HepG2 (cell line): ENCODE data around the gene GMPR.

Source experiments
- CREM ChIP-seq, 2 experiments: sonication (generic) in 1 of 2; formaldehyde crosslinking in 1 of 2; IDR thresholded peaks; 2 replicates each; pipeline versions ENCODE4 v1.4.0 to v1.6.1; 2016 to 2020; ENCODE audit warnings: antibody characterized with exemption in 1 of 2, mild to moderate bottlenecking in 1 of 2, missing genetic modification reagents in 1 of 2
- POLR2A ChIP-seq, 2 experiments: IDR thresholded peaks; 2 replicates each; pipeline ENCODE4 v1.6.1; 2011; ENCODE audit warnings: low read depth in 2 of 2, low read length in 2 of 2, mild to moderate bottlenecking in 1 of 2, moderate library complexity in 1 of 2; ENCODE audit not compliant: insufficient read depth in 1 of 2
- U2AF1 ChIP-seq: fragments of 200-400 bp; formaldehyde crosslinking; optimal IDR thresholded peaks from 2 replicates; pipeline ENCODE3; 2017; ENCODE audit warnings: mild to moderate bottlenecking, low read depth, low read length
- TF ChIP-seq, protein P1 (sequence below): sonication (generic); formaldehyde crosslinking; IDR thresholded peaks from 2 replicates; pipeline ENCODE4 v1.5.0; 2020; ENCODE audit warnings: mild to moderate bottlenecking, missing genetic modification reagents, moderate library complexity

GRCh38 chr6:16264785-16265184, 26.4 kb downstream of the GMPR start:
- TF ChIP-seq POLR2A (IDR thresholded peaks at IDR 0.05; ENCODE audit: insufficient read depth in 1 of 2, low read depth in 2 of 2, low read length in 2 of 2) (no peak), U2AF1 (no peak), CREM (IDR thresholded peaks at IDR 0.05) (no peak), CREM (CRISPR knock-in tag; IDR thresholded peaks at IDR 0.05) (no peak)
- TF ChIP-seq, protein P1, sequence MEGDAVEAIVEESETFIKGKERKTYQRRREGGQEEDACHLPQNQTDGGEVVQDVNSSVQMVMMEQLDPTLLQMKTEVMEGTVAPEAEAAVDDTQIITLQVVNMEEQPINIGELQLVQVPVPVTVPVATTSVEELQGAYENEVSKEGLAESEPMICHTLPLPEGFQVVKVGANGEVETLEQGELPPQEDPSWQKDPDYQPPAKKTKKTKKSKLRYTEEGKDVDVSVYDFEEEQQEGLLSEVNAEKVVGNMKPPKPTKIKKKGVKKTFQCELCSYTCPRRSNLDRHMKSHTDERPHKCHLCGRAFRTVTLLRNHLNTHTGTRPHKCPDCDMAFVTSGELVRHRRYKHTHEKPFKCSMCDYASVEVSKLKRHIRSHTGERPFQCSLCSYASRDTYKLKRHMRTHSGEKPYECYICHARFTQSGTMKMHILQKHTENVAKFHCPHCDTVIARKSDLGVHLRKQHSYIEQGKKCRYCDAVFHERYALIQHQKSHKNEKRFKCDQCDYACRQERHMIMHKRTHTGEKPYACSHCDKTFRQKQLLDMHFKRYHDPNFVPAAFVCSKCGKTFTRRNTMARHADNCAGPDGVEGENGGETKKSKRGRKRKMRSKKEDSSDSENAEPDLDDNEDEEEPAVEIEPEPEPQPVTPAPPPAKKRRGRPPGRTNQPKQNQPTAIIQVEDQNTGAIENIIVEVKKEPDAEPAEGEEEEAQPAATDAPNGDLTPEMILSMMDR (CRISPR knock-in tag): no peak
